Spleen (tissue), 7 donors: Measurements from ENCODE around the gene CDH26.

Experiments used
- POLR2A ChIP-seq, 3 donors: fragments of 450-650 bp; IDR thresholded peaks; one replicate each; pipeline ENCODE4 v1.5.1; 2017; ENCODE audit warnings: antibody characterized with exemption in 3 of 3, mild to moderate bottlenecking in 1 of 3
- POLR2AphosphoS5 ChIP-seq, 3 donors: sonication (generic); formaldehyde crosslinking; IDR thresholded peaks; one replicate each; pipeline ENCODE4 v1.5.1; 2017; ENCODE audit warnings: antibody characterized with exemption in 3 of 3
- TF ChIP-seq, protein P1 (sequence below), 11 experiments: fragments of 200-600 bp in 7 of 11; fragments of 450-650 bp in 4 of 11; sonication (generic) in 4 of 11; IDR thresholded peaks in 8 of 11; conservative IDR thresholded peaks in 3 of 11; 1 replicate in 7 of 11; 2 replicates in 4 of 11; pipeline versions ENCODE4 v1.4.0 to v1.8.0; 2016 to 2021; ENCODE audit warnings: antibody characterized with exemption in 11 of 11, inconsistent platforms in 4 of 11, mild to moderate bottlenecking in 1 of 11
- donor health status: DM: no; HTN: no; CAD: no; lungs with moderate emphysema.
- donor health status: DM: no; HTN: no; CAD: no.
- donor health status: DM: no; HTN: no; CAD: no.

DNA sequence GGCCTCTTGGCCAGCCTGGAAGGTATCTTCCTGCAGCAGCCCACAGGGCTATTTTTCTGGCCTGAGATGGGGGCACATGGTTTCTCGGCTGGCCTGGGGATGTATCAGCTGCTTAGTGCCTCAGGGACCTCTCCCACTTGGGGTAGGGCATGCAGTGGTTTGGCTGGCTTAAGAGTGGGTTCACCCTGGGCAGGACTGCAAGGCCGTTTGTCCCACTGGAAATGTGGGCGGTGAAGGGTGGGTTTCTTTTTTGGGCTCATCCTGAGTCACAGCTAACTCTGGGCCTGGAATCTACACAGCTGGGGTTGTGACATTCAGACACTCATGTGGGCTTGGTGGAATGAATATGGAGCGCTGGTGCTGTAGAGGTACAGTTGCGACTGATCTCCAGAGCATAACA lies 62.0 kb downstream of the CDH26 start:
- TF ChIP-seq, protein P1, sequence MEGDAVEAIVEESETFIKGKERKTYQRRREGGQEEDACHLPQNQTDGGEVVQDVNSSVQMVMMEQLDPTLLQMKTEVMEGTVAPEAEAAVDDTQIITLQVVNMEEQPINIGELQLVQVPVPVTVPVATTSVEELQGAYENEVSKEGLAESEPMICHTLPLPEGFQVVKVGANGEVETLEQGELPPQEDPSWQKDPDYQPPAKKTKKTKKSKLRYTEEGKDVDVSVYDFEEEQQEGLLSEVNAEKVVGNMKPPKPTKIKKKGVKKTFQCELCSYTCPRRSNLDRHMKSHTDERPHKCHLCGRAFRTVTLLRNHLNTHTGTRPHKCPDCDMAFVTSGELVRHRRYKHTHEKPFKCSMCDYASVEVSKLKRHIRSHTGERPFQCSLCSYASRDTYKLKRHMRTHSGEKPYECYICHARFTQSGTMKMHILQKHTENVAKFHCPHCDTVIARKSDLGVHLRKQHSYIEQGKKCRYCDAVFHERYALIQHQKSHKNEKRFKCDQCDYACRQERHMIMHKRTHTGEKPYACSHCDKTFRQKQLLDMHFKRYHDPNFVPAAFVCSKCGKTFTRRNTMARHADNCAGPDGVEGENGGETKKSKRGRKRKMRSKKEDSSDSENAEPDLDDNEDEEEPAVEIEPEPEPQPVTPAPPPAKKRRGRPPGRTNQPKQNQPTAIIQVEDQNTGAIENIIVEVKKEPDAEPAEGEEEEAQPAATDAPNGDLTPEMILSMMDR (IDR thresholded peaks at IDR 0.05 in 8 of 11, conservative IDR thresholded peaks at IDR 0.05 in 3 of 11): no peak
- TF ChIP-seq POLR2A (IDR thresholded peaks at IDR 0.05) (no peak), POLR2AphosphoS5 (IDR thresholded peaks at IDR 0.05) (no peak)
